HG02678 (cell line): ENCODE data around the gene GPR82.
"Not testable (repeated sequence)": the region's sequence is repeated elsewhere in the genome, so short reads cannot be mapped to it uniquely, and the experiment has no call there.

Experiments used
- ATAC-seq: cut with Tn5 transposase; IDR thresholded peaks from one replicate; pipeline ENCODE4 v1.9.1; 2021; ENCODE audit warnings: mild to moderate bottlenecking, moderate library complexity; ENCODE audit not compliant: unreplicated experiment

Gene GPR82

GRCh38 chrX:41718481-41719235 lies 5.3 kb upstream of the GPR82 start:
- no peak for ATAC-seq

DNA sequence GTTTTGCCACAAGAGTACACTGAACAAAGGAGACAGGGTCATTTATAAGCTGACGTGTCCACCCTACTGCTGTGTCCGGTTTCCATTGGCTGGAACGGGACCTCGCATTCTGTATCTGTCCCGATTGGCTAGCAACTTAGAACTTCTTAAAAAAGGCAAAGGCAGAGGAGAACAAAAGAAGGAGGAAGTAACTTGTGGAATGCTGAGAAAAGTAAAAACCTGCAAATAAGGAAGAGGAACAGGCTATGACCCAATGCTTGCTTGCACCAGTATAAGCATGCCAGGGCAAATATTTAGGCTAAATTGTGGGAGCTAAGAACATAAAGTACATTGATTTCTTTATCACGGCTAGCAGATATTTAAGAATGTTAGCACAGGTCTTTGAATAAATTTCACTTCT lies 4.4 kb upstream of the GPR82 start:
- not testable (repeated sequence) for ATAC-seq

- ATAC-seq, result peak; percentile 87
Observed at GRCh38 chrX:41720125-41720779, 3.7 kb upstream of the GPR82 start.

DNA sequence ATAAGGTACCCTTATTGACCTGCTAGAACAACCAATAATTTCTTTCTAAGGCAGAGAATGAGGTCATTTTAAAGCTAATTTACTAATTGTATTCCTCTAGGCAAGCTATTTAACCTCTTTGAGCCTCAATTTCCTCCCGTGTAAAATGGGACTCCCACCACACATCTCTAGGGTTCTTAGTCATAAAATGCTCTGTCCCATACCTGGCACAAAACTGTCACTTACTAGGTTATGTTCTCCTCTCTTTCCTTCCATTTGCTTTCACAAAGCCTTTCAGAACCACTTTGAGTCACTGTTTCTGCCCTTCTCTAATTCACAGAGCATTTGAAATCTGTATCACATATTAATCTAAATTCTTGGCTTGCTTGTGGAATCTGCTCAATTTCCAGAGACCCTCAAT lies 2.4 kb upstream of the GPR82 start:
- ATAC-seq, result no peak

DNA sequence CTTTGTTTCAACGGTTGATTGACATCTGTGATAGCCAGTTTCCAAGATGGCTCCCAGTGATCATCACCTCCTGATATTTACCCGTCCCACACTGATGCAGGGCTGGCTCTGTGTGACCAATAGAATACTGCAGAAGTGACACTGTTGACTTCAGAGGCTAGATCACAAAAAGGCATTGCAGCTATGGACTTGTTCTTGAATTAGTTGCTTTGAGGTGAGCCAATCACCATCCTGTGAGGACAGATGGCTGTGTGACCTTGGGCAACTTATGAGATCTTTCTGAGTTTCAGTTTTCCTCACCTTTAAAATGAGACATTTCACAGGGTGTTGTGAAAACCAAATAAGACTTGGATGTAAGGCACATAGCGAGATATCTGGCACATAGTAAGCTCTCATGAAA lies 1.8 kb upstream of the GPR82 start:
- no peak for ATAC-seq

- no peak for ATAC-seq
Observed at GRCh38 chrX:41722816-41723618, 964 bp upstream of the GPR82 start.

GRCh38 chrX:41728125-41728524 lies 4.1 kb downstream of the GPR82 start:
- peak; percentile 42 for ATAC-seq

- no peak for ATAC-seq
Observed at GRCh38 chrX:41730081-41730480, 6.1 kb downstream of the GPR82 start.

DNA sequence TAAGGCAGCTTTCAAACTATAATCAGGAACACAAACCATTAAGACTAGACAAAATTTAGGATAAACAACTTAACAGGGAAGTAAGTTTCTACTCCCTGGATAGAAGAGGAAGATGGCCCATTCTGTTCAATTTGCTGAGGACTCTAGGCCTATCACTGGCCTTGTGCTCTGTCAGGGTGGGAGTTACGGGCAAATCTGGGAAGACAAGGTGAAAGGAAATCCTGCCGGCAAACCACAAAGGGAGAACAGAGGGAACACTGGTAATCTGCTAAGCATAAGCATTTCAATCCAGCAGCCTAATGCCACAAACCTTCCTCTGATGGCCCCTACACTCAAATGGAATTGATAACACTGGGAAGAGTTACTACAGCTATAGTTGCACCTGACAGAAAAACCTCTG lies 8.3 kb downstream of the GPR82 start:
- no peak for ATAC-seq

GRCh38 chrX:41733939-41734338 lies 10.0 kb downstream of the GPR82 start:
- peak; percentile 98 for ATAC-seq

GRCh38 chrX:41734530-41734929 lies 10.5 kb downstream of the GPR82 start:
- ATAC-seq, result no peak

DNA sequence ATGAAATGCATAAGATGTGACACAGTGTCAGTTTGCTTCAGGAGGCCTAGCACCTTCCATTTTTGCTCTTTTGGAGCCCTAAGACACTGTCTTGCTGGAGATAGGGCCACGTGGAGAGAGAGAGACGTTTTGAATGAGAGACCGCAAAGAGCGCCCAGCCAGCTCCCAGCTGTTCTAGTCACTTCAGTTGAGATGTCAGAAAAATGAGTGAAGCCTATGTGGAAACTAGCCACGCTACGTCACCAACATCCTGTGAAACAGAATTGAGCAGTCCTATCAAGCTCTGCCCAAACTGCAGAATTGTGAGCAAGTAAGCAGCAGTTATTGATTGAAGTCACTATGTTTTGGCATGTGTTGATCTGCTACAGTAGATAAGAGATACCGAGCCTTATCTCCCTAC lies 13.1 kb downstream of the GPR82 start:
- no peak for ATAC-seq

DNA sequence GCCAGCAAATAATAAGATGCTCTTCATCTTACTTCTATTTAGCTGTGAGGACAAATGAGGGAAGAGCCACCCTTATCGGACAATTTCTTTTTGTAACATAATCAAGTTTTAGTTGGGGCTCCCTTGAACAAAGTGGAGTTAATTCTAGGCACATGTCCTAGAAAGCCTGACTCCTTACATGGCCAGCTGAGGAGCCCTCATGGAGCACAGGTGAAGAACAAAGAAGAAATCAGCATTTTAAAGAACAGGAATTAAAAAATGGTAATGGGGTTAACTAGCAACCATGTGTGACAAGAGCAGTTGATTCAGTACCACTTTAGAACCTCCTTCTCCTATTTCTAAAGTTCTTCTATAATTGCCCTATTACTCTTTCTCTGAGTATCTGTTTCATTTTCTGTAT lies 15.9 kb downstream of the GPR82 start:
- ATAC-seq, result no peak

DNA sequence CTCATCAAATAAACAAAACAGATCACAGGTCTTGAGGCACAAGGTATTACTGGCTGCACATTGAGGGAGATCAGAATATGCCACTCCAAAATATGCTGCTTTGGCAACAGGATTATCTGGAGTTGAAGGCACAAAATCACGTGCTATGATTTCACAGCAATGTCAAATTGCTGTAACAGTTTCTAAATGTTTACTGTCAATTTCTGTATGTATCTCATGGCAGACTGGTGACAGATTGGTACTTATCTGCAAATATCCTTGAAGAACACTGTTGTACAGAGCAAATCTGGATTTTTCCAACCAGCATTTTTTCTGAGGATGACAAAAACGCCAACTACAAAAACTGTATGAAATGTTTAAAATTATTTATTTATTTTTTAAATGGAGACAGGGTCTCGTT lies 26.7 kb downstream of the GPR82 start:
- no peak for ATAC-seq

DNA sequence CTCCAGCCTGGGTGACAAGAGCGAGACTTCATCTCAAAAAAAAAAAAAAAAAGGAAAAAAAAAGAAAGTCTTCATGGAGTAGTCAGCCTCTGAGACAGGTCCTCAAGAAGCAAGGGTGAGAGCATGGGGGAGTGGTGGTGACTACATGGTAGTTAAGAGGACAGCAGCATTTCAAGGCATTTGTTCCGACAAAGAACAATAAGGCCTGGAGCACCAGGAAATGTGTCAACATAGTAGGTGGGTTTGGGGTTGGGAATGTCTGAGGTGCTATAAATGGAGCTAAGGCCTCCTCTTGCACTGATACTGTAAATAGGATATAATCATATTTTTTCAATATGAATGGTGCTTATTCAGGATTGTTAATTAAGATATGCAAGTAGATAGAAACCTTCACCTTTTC lies 34.4 kb downstream of the GPR82 start:
- ATAC-seq, result no peak

DNA sequence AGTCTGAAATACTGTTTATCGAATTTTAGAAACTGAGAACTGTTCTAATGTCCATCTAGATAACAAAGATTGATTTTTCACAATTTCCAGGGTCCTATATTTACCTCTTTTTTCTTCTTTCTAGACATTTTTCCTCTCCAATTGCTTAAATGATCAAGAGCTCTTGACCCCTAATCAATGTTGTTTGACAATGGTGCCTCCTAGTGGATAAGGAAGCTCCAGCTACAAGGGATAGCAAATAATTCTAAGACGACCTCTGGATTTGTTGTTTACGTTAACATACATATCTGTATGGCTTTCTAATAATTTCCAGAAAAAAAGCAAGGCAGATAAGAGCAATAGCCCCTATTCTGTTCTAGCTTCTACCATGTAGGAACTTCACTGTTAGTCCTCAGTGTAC lies 35.8 kb downstream of the GPR82 start:
- ATAC-seq, result no peak

- ATAC-seq, result no peak
Observed at GRCh38 chrX:41761169-41761568, 37.2 kb downstream of the GPR82 start.

DNA sequence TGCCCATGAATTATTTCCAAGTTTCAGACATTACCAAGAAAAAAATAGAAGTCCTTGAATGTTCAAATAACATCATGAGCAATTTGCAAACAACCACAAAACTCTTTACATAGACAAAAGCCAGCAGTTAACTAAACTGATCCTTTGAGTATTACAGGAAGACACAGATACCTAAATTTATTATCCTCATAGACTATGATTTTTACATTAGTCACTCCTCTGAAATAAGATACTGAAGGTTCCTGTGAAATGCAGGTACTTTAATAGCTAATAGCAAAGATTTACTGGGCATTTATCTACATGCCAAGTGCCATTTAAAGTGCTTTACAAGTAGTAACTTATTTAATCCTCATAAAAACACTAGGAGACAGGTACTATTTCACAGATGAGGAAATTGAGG lies 37.7 kb downstream of the GPR82 start:
- no peak for ATAC-seq

DNA sequence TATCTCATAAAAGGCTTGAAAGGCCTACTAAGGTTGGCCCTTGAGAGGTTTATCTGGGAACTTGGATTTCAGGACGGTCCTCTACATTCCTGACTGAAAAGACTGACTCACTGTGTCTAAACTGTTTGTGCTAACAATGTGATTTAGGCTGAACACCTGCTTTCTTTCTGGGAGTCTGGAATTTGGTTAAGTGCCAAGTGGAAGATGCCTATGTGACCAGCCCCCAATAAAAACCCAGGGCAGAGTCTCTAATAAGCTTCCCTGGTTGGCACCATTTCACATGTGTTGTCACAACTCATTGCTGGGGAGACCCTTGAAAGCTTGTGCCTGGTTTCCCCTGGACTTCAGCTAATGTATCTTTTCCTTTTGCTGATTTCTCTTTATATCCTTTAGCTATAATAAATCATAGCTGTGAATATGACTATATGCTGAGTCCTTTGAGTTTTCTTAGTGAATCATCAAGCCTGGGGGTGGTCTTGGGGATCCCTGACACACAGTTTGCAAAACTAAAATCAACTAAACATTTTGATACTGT lies 55.1 kb downstream of the GPR82 start:
- ATAC-seq, result no peak
